ENCODE data around the gene CBFA2T2.

GRCh38 chr20:33660685-33661058, 170.8 kb downstream of the CBFA2T2 start:
- TF ChIP-seq MYC (IDR thresholded peaks at IDR 0.05; ENCODE audit: low read depth, low read length) (no peak), CTCF (IDR thresholded peaks at IDR 0.05; ENCODE audit: extremely low read depth in 1 of 2, insufficient read depth in 1 of 2, low read depth in 1 of 2, low read length in 2 of 2) (no peak), EZH2 (IDR thresholded peaks at IDR 0.05; ENCODE audit: borderline replicate concordance, low read depth, low read length, severe bottlenecking) (no peak), GATA2 (IDR thresholded peaks at IDR 0.05; ENCODE audit: insufficient read depth, insufficient read length, low read depth, low read length) (no peak)
